ENCODE results near the gene TMEM184A.

DNA sequence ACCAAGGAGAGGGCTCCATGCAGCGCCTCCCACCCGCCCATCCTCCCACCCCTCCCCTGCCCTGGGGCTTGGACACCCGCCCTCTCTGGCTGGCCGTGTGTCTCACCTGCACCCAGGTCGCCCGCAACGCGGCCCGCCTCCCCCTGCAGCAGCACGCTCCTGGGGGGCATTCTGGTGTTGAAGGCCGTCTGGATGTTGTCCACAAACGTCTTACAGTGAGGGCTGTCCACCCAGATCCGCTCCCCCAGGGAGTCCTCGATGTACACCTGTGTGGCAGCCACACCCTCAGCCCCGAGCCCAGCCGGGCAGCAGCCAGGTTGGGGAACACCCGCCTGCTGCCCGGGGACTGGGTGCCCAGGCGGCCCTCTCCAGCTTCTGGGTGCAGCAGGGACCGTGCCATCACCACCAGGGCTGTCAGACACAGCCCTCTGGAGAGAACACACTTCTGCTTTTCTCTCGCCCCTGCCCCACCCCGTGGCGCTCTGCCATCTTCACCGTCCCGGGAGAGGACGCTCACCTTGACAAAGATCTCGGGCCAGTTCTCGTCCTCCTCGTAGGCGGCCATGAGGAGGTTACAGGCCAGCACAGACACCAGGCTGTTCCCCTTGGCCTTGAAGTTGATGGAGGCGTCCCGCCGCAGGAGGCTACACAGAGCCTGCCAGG lies 56.5 kb downstream of the TMEM184A start:
- TF ChIP-seq, protein P1, sequence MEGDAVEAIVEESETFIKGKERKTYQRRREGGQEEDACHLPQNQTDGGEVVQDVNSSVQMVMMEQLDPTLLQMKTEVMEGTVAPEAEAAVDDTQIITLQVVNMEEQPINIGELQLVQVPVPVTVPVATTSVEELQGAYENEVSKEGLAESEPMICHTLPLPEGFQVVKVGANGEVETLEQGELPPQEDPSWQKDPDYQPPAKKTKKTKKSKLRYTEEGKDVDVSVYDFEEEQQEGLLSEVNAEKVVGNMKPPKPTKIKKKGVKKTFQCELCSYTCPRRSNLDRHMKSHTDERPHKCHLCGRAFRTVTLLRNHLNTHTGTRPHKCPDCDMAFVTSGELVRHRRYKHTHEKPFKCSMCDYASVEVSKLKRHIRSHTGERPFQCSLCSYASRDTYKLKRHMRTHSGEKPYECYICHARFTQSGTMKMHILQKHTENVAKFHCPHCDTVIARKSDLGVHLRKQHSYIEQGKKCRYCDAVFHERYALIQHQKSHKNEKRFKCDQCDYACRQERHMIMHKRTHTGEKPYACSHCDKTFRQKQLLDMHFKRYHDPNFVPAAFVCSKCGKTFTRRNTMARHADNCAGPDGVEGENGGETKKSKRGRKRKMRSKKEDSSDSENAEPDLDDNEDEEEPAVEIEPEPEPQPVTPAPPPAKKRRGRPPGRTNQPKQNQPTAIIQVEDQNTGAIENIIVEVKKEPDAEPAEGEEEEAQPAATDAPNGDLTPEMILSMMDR (IDR thresholded peaks at IDR 0.05 in 2 of 3, conservative IDR thresholded peaks at IDR 0.05 in 1 of 3; ENCODE audit: control insufficient read depth in 2 of 3, extremely low read depth in 1 of 3, insufficient read depth in 1 of 3, low read depth in 3 of 3, low read length in 3 of 3): no peak
- TF ChIP-seq, protein P2, sequence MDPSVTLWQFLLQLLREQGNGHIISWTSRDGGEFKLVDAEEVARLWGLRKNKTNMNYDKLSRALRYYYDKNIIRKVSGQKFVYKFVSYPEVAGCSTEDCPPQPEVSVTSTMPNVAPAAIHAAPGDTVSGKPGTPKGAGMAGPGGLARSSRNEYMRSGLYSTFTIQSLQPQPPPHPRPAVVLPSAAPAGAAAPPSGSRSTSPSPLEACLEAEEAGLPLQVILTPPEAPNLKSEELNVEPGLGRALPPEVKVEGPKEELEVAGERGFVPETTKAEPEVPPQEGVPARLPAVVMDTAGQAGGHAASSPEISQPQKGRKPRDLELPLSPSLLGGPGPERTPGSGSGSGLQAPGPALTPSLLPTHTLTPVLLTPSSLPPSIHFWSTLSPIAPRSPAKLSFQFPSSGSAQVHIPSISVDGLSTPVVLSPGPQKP (IDR thresholded peaks at IDR 0.05; ENCODE audit: low read depth, low read length): no peak
- TF ChIP-seq, protein P3, sequence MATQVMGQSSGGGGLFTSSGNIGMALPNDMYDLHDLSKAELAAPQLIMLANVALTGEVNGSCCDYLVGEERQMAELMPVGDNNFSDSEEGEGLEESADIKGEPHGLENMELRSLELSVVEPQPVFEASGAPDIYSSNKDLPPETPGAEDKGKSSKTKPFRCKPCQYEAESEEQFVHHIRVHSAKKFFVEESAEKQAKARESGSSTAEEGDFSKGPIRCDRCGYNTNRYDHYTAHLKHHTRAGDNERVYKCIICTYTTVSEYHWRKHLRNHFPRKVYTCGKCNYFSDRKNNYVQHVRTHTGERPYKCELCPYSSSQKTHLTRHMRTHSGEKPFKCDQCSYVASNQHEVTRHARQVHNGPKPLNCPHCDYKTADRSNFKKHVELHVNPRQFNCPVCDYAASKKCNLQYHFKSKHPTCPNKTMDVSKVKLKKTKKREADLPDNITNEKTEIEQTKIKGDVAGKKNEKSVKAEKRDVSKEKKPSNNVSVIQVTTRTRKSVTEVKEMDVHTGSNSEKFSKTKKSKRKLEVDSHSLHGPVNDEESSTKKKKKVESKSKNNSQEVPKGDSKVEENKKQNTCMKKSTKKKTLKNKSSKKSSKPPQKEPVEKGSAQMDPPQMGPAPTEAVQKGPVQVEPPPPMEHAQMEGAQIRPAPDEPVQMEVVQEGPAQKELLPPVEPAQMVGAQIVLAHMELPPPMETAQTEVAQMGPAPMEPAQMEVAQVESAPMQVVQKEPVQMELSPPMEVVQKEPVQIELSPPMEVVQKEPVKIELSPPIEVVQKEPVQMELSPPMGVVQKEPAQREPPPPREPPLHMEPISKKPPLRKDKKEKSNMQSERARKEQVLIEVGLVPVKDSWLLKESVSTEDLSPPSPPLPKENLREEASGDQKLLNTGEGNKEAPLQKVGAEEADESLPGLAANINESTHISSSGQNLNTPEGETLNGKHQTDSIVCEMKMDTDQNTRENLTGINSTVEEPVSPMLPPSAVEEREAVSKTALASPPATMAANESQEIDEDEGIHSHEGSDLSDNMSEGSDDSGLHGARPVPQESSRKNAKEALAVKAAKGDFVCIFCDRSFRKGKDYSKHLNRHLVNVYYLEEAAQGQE (IDR thresholded peaks at IDR 0.05; ENCODE audit: low read depth, low read length): no peak
- TF ChIP-seq, protein P4, sequence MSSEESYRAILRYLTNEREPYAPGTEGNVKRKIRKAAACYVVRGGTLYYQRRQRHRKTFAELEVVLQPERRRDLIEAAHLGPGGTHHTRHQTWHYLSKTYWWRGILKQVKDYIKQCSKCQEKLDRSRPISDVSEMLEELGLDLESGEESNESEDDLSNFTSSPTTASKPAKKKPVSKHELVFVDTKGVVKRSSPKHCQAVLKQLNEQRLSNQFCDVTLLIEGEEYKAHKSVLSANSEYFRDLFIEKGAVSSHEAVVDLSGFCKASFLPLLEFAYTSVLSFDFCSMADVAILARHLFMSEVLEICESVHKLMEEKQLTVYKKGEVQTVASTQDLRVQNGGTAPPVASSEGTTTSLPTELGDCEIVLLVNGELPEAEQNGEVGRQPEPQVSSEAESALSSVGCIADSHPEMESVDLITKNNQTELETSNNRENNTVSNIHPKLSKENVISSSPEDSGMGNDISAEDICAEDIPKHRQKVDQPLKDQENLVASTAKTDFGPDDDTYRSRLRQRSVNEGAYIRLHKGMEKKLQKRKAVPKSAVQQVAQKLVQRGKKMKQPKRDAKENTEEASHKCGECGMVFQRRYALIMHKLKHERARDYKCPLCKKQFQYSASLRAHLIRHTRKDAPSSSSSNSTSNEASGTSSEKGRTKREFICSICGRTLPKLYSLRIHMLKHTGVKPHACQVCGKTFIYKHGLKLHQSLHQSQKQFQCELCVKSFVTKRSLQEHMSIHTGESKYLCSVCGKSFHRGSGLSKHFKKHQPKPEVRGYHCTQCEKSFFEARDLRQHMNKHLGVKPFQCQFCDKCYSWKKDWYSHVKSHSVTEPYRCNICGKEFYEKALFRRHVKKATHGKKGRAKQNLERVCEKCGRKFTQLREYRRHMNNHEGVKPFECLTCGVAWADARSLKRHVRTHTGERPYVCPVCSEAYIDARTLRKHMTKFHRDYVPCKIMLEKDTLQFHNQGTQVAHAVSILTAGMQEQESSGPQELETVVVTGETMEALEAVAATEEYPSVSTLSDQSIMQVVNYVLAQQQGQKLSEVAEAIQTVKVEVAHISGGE (CRISPR knock-in tag; IDR thresholded peaks at IDR 0.05): no peak
- TF ChIP-seq NFYA (IDR thresholded peaks at IDR 0.05; ENCODE audit: borderline replicate concordance, low read depth, low read length) (no peak), DPF2 (IDR thresholded peaks at IDR 0.05) (no peak)

All from GM12878 (cell line).